ENCODE measurements around the gene RBP3. TPM values are rescaled to one million over a fixed set of nuclear protein-coding genes. Genes with fewer than 3 reads are reported as not detected.

Gene RBP3
- not detected in 2 replicates for total RNA-seq

GRCh38 chr10:47348138-47348651 lies at the start of gene RBP3:
TSS of gene RBP3 (plus strand) at chr10:47348363. CDS start at chr10:47348485, 122 bp downstream.
- intact Hi-C loops (cut with micrococcal nuclease): no loop called here

GRCh38 chr10:47298715-47299114 lies 49.4 kb upstream of the RBP3 start:
- intact Hi-C loops (cut with micrococcal nuclease): no loop called here

- intact Hi-C loops (cut with micrococcal nuclease): no loop called here
These were observed 48.3 kb upstream of the RBP3 start, which contains the start of gene GDF10 for GRCh38 chr10:47299611-47300428. TSS of gene GDF10 (plus strand) at chr10:47300197. CDS start at chr10:47300652, 455 bp downstream.

GRCh38 chr10:47300429-47300931 lies 47.7 kb upstream of the RBP3 start:
- intact Hi-C loops (cut with micrococcal nuclease): no loop called here

GRCh38 chr10:47301833-47302232 lies 46.3 kb upstream of the RBP3 start:
- intact Hi-C loops (cut with micrococcal nuclease): no loop called here

- intact Hi-C loops (cut with micrococcal nuclease): no loop called here
These were observed 45.1 kb upstream of the RBP3 start for GRCh38 chr10:47303105-47303504.

GRCh38 chr10:47303866-47304265 lies 44.3 kb upstream of the RBP3 start:
- intact Hi-C loops (cut with micrococcal nuclease): no loop called here

GRCh38 chr10:47305566-47305965 lies 42.6 kb upstream of the RBP3 start:
- intact Hi-C loops (cut with micrococcal nuclease): no loop called here

- intact Hi-C loops (cut with micrococcal nuclease): no loop called here
These were observed 41.6 kb upstream of the RBP3 start for GRCh38 chr10:47306387-47307210.

- intact Hi-C loops (cut with micrococcal nuclease): no loop called here
These were observed 40.8 kb upstream of the RBP3 start for GRCh38 chr10:47307381-47307780.

GRCh38 chr10:47308775-47309174 lies 39.4 kb upstream of the RBP3 start:
- intact Hi-C loops (cut with micrococcal nuclease): no loop called here

GRCh38 chr10:47309408-47310089 lies 38.6 kb upstream of the RBP3 start:
- intact Hi-C loops (cut with micrococcal nuclease): loop anchor here (10.0 kb wide), 1 partner anchor 145 kb away; no protein-coding TSS in a partner anchor

GRCh38 chr10:47310090-47310505 lies 38.1 kb upstream of the RBP3 start:
- intact Hi-C loops (cut with micrococcal nuclease): loop anchor here (10.0 kb wide), 1 partner anchor 145 kb away; no protein-coding TSS in a partner anchor

- intact Hi-C loops (cut with micrococcal nuclease): loop anchor here (10.0 kb wide), 1 partner anchor 147 kb away; no protein-coding TSS in a partner anchor
These were observed 36.8 kb upstream of the RBP3 start for GRCh38 chr10:47311193-47311931.

- intact Hi-C loops (cut with micrococcal nuclease): loop anchor here (1.0 to 10.0 kb wide), 3 partner anchors 147 to 288 kb away; no protein-coding TSS in a partner anchor
These were observed 36.1 kb upstream of the RBP3 start for GRCh38 chr10:47311932-47312662.

GRCh38 chr10:47312663-47312995 lies 35.5 kb upstream of the RBP3 start:
- intact Hi-C loops (cut with micrococcal nuclease): loop anchor here (1.0 to 10.0 kb wide), 3 partner anchors 148 to 288 kb away; no protein-coding TSS in a partner anchor

- intact Hi-C loops (cut with micrococcal nuclease): loop anchor here (10.0 kb wide), 1 partner anchor 150 kb away; no protein-coding TSS in a partner anchor
These were observed 33.7 kb upstream of the RBP3 start for GRCh38 chr10:47314416-47314970.

- intact Hi-C loops (cut with micrococcal nuclease): loop anchor here (10.0 kb wide), 1 partner anchor 151 kb away; no protein-coding TSS in a partner anchor
These were observed 32.7 kb upstream of the RBP3 start for GRCh38 chr10:47315421-47315820.

- intact Hi-C loops (cut with micrococcal nuclease): loop anchor here (10.0 kb wide), 1 partner anchor 151 kb away; no protein-coding TSS in a partner anchor
These were observed 32.0 kb upstream of the RBP3 start for GRCh38 chr10:47316131-47316530.
